Measurements from ENCODE around the gene RNF7.

- TF ChIP-seq EZH2phosphoT487 (IDR thresholded peaks at IDR 0.05; ENCODE audit: insufficient read depth, low read depth) (no peak), EZH2 (IDR thresholded peaks at IDR 0.05; ENCODE audit: insufficient read depth, poor library complexity, severe bottlenecking) (no peak)
Measured at GRCh38 chr3:141754032-141754431, 15.9 kb downstream of the RNF7 start.
